GM12878 (cell line): ENCODE data around the gene ADD1. TPM values are rescaled to one million over a fixed set of nuclear protein-coding genes. Genes with fewer than 3 reads are reported as not detected.

Experiments used
- ATF7 ChIP-seq: fragments of 450-650 bp; IDR thresholded peaks from 2 replicates; pipeline ENCODE4 v1.6.1; 2016; ENCODE audit warnings: low read depth, mild to moderate bottlenecking
- BCL11A ChIP-seq: IDR thresholded peaks from 2 replicates; pipeline ENCODE4 v1.6.1; 2011; ENCODE audit warnings: low read depth, low read length
- BHLHE40 ChIP-seq, 2 experiments: fragments of 450-650 bp in 1 of 2; IDR thresholded peaks; 2 replicates each; pipeline ENCODE4 v1.6.1; 2011 to 2017; ENCODE audit warnings: low read depth in 2 of 2, borderline replicate concordance in 1 of 2, improper control_type of control experiment in 1 of 2, low read length in 1 of 2, mild to moderate bottlenecking in 1 of 2
- ETV6 ChIP-seq, 2 experiments: fragments of 450-650 bp in 1 of 2; IDR thresholded peaks in 1 of 2; conservative IDR thresholded peaks in 1 of 2; 2 replicates each; pipeline ENCODE4 v1.6.1; 2014; ENCODE audit warnings: antibody characterized with exemption in 1 of 2, borderline replicate concordance in 1 of 2, low read depth in 1 of 2, mild to moderate bottlenecking in 1 of 2, moderate library complexity in 1 of 2
- FOS ChIP-seq: IDR thresholded peaks from 3 replicates; pipeline ENCODE4 v1.6.1; 2011; ENCODE audit warnings: borderline replicate concordance; ENCODE audit not compliant: insufficient read length; ENCODE audit errors: extremely low read depth
- HDGF ChIP-seq: fragments of 450-650 bp; IDR thresholded peaks from 2 replicates; pipeline ENCODE4 v1.6.1; 2016; ENCODE audit warnings: antibody characterized with exemption
- IKZF1 ChIP-seq: fragments of 450-650 bp; conservative IDR thresholded peaks from 2 replicates; pipeline ENCODE4 v1.6.1; 2017; ENCODE audit warnings: antibody characterized with exemption, mild to moderate bottlenecking
- KAT2A ChIP-seq: conservative IDR thresholded peaks from 2 replicates; pipeline ENCODE4 v1.6.1; 2011; ENCODE audit warnings: low read depth, low read length; ENCODE audit not compliant: control insufficient read depth
- NBN ChIP-seq: fragments of 450-650 bp; IDR thresholded peaks from 2 replicates; pipeline ENCODE4 v1.6.1; 2016
- POLR2AphosphoS2 ChIP-seq: IDR thresholded peaks from 2 replicates; pipeline ENCODE4 v1.6.1; 2011; ENCODE audit warnings: low read depth, mild to moderate bottlenecking, low read length, improper control_type of control experiment, moderate library complexity
- RELA ChIP-seq: fragments of 450-650 bp; IDR thresholded peaks from 2 replicates; pipeline ENCODE4 v1.8.0; 2014; ENCODE audit warnings: borderline replicate concordance; ENCODE audit not compliant: partially characterized antibody
- SMAD1 ChIP-seq: fragments of 450-650 bp; IDR thresholded peaks from 2 replicates; pipeline ENCODE4 v1.6.1; 2018; ENCODE audit warnings: mild to moderate bottlenecking, low read depth; ENCODE audit not compliant: partially characterized antibody
- SUPT20H ChIP-seq: IDR thresholded peaks from 2 replicates; pipeline ENCODE4 v1.6.1; 2011; ENCODE audit warnings: low read depth, mild to moderate bottlenecking, low read length, moderate library complexity, borderline replicate concordance; ENCODE audit not compliant: control insufficient read depth
- WRNIP1 ChIP-seq: IDR thresholded peaks from 2 replicates; pipeline ENCODE4 v1.6.1; 2011; ENCODE audit warnings: low read depth, low read length, improper control_type of control experiment, borderline replicate concordance
- ZBED1 ChIP-seq: IDR thresholded peaks from 2 replicates; pipeline ENCODE4 v1.6.1; 2016; ENCODE audit warnings: borderline replicate concordance
- polyA plus RNA-seq, 11 experiments: library from polyadenylated mRNA; depleted of rRNA in 4 of 11; unstranded in 6 of 11; stranded (reverse) in 5 of 11; fragments of >200 nt; fragmentation: Nextera tagmentation in 4 of 11; fragmentation: Illumina TruSeq in 1 of 11; extraction: Ambion mirVana in 4 of 11; extraction: Trizol in 1 of 11; gene quantifications; 1 replicate in 1 of 11; 2 replicates in 10 of 11; pipeline versions ENCODE4 v1.2.1 to v1.2.3, GENCODE V29; 2011 to 2016; ENCODE audit warnings: inconsistent platforms in 2 of 11, missing spikeins in 2 of 11, low read depth in 1 of 11
- total RNA-seq, 4 experiments: library from RNA; depleted of rRNA in 3 of 4; stranded (reverse); fragments of >200 nt in 3 of 4; fragmentation: Illumina TruSeq in 1 of 4; extraction: Trizol in 1 of 4; gene quantifications; 2 replicates each; pipeline versions ENCODE4 v1.2.1 to v1.2.3, GENCODE V29; 2013 to 2021
- TF ChIP-seq, protein P1 (sequence below): IDR thresholded peaks from 2 replicates; pipeline ENCODE4 v1.6.1; 2011; ENCODE audit warnings: mild to moderate bottlenecking, low read depth, low read length, moderate library complexity; ENCODE audit not compliant: insufficient replicate concordance
- TF ChIP-seq, protein P2 (sequence below): fragments of 450-650 bp; IDR thresholded peaks from 2 replicates; pipeline ENCODE4 v1.6.1; 2016; ENCODE audit warnings: mild to moderate bottlenecking
- TF ChIP-seq, protein P3 (sequence below): fragments of 450-650 bp; IDR thresholded peaks from 2 replicates; pipeline ENCODE4 v1.6.1; 2014; ENCODE audit warnings: mild to moderate bottlenecking
- TF ChIP-seq, protein P4 (sequence below): fragments of 450-650 bp; IDR thresholded peaks from 2 replicates; pipeline ENCODE4 v1.6.1; 2016; ENCODE audit warnings: mild to moderate bottlenecking
- TF ChIP-seq, protein P5 (sequence below): fragments of 450-650 bp; IDR thresholded peaks from 2 replicates; pipeline ENCODE4 v1.6.1; 2017; ENCODE audit warnings: mild to moderate bottlenecking, low read depth, inconsistent platforms; ENCODE audit not compliant: poor library complexity, severe bottlenecking

The ADD1 gene
- total and polyA plus RNA-seq, 10 of the 15 experiments (the other 5 are each of a cell fraction or from before 2014, with no cell fraction given), result 21.6 to 182 (median 105) TPM

DNA sequence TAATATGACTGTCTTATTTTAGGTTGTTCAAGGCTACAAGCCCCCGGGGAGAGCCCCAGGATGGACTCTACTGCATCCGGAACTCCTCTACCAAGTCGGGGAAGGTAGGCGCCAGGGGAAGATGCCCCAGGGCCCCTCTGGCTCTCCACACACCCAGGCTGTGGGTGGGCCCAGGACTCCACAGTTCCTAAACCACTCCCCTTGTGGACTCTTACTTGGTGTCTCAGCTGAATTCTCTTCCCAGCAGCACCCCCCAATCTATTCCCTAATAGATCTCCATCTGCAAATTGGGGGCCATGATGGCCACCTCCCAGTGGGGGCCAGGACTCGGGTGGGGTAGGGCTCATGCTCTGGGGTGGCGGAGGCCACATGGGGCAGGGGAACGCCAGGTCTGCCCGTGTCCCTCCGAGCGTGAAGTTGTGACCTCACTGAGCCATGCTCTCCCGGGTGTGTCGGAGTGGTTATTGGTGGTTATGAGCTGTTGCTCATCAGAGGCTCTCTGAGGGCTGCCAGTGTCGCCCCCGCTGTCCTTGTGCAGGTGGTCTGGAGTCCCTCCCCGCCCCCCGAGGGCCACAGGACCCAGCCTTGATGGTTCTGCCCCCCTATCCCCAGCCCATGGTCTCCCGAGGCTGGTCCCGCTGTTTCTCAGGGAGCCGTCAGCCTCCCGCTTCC lies 11.2 kb upstream of the ADD1 start (continued):
- TF ChIP-seq, protein P1, sequence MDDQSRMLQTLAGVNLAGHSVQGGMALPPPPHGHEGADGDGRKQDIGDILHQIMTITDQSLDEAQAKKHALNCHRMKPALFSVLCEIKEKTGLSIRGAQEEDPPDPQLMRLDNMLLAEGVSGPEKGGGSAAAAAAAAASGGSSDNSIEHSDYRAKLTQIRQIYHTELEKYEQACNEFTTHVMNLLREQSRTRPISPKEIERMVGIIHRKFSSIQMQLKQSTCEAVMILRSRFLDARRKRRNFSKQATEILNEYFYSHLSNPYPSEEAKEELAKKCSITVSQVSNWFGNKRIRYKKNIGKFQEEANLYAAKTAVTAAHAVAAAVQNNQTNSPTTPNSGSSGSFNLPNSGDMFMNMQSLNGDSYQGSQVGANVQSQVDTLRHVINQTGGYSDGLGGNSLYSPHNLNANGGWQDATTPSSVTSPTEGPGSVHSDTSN, result no peak
- no peak for TF ChIP-seq SMAD1
- no peak for TF ChIP-seq FOS
- TF ChIP-seq HDGF, result no peak
- TF ChIP-seq ATF7, result peak; percentile 37; the same call in 1 of the 2 replicates
- TF ChIP-seq SUPT20H, result no peak
- 0 out of 2 replicates have a peak, but pooled peaks have one; percentile 41 for TF ChIP-seq IKZF1
- TF ChIP-seq ZBED1, result no peak; the same call in 1 of the 2 replicates
- TF ChIP-seq, protein P2, sequence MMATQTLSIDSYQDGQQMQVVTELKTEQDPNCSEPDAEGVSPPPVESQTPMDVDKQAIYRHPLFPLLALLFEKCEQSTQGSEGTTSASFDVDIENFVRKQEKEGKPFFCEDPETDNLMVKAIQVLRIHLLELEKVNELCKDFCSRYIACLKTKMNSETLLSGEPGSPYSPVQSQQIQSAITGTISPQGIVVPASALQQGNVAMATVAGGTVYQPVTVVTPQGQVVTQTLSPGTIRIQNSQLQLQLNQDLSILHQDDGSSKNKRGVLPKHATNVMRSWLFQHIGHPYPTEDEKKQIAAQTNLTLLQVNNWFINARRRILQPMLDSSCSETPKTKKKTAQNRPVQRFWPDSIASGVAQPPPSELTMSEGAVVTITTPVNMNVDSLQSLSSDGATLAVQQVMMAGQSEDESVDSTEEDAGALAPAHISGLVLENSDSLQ, result no peak
- TF ChIP-seq, protein P3, sequence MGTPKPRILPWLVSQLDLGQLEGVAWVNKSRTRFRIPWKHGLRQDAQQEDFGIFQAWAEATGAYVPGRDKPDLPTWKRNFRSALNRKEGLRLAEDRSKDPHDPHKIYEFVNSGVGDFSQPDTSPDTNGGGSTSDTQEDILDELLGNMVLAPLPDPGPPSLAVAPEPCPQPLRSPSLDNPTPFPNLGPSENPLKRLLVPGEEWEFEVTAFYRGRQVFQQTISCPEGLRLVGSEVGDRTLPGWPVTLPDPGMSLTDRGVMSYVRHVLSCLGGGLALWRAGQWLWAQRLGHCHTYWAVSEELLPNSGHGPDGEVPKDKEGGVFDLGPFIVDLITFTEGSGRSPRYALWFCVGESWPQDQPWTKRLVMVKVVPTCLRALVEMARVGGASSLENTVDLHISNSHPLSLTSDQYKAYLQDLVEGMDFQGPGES, result no peak
- no peak for TF ChIP-seq ETV6 (conservative IDR thresholded peaks at IDR 0.05 in 1 of 2, IDR thresholded peaks at IDR 0.05 in 1 of 2; ENCODE audit: borderline replicate concordance in 1 of 2, low read depth in 1 of 2)
- no peak for TF ChIP-seq BCL11A
- TF ChIP-seq NBN, result no peak
- TF ChIP-seq KAT2A, result no peak
- peak in 1 of 2 experiments; percentile 50; a peak in 1 of 4 replicates for TF ChIP-seq BHLHE40 (IDR thresholded peaks at IDR 0.05; ENCODE audit: borderline replicate concordance in 1 of 2, low read depth in 2 of 2, low read length in 1 of 2)
- TF ChIP-seq, protein P4, sequence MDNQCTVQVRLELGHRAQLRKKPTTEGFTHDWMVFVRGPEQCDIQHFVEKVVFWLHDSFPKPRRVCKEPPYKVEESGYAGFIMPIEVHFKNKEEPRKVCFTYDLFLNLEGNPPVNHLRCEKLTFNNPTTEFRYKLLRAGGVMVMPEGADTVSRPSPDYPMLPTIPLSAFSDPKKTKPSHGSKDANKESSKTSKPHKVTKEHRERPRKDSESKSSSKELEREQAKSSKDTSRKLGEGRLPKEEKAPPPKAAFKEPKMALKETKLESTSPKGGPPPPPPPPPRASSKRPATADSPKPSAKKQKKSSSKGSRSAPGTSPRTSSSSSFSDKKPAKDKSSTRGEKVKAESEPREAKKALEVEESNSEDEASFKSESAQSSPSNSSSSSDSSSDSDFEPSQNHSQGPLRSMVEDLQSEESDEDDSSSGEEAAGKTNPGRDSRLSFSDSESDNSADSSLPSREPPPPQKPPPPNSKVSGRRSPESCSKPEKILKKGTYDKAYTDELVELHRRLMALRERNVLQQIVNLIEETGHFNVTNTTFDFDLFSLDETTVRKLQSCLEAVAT, result no peak
- TF ChIP-seq POLR2AphosphoS2, result no peak
- TF ChIP-seq, protein P5, sequence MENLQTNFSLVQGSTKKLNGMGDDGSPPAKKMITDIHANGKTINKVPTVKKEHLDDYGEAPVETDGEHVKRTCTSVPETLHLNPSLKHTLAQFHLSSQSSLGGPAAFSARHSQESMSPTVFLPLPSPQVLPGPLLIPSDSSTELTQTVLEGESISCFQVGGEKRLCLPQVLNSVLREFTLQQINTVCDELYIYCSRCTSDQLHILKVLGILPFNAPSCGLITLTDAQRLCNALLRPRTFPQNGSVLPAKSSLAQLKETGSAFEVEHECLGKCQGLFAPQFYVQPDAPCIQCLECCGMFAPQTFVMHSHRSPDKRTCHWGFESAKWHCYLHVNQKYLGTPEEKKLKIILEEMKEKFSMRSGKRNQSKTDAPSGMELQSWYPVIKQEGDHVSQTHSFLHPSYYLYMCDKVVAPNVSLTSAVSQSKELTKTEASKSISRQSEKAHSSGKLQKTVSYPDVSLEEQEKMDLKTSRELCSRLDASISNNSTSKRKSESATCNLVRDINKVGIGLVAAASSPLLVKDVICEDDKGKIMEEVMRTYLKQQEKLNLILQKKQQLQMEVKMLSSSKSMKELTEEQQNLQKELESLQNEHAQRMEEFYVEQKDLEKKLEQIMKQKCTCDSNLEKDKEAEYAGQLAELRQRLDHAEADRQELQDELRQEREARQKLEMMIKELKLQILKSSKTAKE, result no peak
- no peak for TF ChIP-seq WRNIP1
- TF ChIP-seq RELA, result no peak
